ENCODE measurements around the gene INPP5A.
"Not testable (repeated sequence)": the region's sequence is repeated elsewhere in the genome, so short reads cannot be mapped to it uniquely, and the experiment has no call there.

INPP5A gene

DNA sequence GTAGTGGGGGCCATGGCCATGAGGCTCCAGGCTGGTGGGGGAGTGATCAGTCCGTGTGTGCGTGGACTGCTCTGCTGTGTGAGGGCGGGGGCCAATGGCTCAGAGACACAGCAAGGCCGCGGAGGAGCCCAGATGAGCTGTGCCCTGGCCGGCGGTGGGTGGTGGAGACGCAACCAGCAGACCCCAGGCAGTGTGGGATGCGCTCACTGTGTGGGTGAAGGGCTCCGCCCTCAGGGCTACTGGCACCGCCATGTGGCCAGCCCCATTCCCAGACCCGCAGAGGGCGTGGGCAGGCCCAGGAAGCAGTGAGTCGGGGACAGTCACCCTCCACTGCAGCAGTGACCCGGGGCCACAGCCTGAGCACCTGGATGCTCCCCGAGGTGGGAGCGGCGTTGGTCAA, 239.2 kb downstream of the INPP5A start:
- no peak for DNase-seq

DNA sequence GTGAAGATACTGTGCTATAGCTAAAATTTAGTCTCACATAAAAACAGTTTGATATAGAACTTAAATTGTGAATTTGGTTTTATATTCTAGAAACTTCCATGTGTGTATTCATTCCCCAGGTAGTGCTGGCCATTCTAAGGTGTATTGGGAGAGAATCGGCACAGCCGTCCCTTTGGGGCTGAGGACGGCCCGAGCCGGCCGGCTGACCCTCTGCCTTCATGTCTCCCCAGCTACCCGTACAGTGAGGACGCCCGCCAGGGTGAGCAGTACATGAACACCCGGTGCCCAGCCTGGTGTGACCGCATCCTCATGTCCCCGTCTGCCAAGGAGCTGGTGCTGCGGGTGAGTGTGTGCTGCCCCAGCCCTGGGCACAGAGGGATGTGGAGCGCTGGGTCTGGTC, 239.9 kb downstream of the INPP5A start:
- DNase-seq = no peak

DNA sequence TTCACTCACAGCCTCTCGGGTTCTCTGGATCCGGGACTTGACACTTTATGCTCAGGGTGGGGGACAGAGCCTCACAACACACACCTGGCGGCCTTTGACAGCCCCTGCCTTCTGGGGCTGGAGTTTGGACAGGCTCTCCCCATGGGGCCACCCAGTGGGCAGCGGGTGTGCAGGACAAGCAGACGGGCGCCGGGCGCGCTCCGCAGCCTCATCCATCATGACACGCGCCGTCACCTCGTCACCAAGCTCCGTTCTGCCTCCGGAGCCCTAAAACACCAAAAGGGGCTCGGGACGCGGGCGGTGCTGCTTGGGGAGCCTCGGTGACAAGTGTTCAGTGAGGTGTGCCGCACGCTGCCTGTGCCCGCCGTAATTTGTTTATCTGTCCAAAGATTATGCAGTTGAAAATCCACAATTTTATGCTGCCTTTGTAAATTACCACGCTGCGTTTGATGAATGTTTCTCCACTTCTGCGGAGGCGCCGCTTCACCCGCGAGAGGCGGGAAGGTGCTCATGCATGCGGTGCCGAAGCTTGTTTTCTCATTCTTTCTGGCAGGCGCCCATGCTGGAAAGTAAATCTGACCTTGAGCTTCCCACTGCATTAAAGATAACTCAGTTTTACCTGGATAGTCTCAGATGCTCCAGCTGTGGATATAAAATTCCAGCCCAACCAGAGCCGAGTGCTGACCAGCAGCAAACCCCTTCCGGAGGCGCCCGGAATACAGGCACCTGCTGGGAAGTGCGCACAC, 242.1 kb downstream of the INPP5A start:
- no peak for DNase-seq

DNA sequence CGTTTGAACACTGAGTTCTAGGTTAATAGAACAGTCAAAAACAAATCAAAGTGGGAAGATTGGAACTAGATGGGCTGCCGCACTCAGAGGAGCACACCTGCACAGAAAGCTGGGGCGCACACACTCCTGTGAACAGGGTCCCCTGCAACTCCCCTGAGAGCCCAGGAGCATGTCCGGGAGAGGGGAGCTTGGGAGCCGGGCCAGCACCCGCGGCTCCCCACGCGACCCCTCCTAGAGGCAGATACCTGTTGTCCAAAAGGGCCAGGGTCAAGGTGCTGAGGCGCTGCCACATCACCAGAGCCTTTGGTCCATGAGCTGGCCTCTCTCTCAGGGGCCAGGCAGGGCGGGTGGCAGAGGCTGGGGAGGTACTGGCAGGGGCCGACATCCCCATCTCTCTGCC, 242.8 kb downstream of the INPP5A start:
- no peak for DNase-seq

DNA sequence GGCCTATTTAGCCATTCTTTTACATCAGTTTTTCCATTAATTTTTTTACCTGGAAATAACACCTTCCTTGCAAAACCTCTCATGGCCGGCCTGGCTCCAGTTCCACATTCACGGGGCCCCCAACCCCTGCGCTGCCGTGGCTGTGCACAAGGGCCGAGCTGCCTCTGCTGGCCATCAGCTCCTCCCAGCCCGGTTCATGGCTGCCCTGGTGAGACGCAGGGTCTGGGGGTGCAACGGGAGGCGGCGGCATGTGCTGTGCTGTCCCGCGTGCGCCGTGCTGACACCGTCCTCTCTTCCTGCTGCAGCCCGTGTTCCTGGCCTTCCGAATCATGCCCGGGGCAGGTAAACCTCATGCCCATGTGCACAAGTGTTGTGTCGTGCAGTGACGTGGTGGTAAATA, 244.0 kb downstream of the INPP5A start:
- no peak for DNase-seq

DNA sequence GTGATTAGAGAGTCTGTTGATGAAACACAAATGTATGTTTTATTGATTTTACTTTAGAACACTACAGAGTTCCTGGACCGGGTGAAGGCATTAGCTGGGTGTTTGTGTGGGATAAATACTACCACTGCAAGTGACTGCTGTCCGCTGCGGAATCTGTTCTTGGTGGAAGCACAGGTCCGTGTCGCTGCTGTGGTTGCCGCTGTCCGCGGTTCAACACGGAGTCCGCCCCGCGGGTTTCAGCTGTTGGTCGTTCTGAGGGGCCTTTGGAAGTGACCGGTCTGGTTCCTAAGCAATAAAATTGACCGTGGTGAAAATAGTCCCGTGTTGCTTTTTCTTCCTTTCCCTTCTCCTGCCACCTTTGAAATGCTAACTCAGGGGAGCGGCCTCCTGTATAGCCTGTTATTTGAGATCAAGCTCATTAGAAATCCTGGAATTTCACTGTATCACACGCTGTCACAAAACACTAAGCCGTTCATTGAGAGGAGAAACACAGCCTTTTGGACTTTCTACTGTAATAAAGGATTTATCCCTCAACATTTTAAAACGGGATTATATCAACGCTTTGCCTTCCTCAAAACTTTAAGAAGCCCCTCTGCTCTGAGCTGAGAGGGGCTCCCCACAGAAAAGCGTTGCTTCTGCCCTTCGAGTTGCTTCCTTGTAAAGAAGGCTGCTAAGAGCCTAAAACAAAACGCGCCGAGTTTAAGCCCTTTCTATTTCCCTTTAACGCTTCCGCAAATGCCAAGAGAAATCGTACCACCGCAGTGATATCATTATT, 245.8 kb downstream of the INPP5A start:
- no peak for DNase-seq

DNA sequence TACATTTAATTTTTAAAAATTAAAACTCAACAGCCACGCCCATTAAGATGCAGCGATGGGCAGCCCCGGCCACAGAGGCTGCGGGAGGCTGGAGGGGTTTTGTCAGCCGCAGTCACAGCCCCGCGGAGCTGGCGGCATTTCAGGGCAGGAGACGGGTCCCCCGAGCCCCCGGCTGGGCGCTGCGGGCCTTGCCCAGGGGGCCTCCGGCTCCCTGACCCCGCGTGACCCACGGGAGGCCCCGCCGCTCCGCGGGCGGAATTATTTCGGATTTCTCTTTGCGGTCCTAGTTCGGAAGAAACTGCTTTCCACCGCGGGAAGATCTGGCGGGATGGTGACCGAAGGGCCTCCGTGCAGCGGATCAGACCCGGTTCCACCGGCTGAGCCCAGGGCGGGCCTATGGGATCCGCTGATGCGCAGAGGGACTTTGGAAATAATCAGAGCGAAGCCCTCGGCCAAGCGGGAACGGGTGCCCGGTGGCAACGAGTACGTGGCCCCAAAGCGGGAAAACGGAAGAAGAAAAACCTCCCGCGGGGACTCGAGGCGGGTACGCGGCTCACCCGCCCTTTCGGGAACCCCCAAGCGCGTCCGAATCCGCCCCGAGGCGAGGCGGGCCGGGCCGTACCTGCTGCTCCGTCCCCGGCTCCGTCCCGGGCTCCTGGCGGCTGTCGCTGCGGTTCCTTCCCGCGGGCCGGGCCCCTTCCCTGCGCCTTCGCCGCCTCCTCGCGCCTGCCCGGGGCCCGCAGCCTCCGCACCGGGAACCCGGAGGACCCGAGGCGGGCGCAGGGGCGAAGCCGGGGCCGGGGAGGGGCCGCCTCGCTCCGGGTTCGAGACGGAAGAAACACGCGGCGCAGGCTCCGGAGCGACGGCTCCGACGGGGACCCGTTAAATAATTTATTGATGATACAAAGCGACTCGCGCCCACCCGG, 246.6 kb downstream of the INPP5A start:
- no peak for DNase-seq

DNA sequence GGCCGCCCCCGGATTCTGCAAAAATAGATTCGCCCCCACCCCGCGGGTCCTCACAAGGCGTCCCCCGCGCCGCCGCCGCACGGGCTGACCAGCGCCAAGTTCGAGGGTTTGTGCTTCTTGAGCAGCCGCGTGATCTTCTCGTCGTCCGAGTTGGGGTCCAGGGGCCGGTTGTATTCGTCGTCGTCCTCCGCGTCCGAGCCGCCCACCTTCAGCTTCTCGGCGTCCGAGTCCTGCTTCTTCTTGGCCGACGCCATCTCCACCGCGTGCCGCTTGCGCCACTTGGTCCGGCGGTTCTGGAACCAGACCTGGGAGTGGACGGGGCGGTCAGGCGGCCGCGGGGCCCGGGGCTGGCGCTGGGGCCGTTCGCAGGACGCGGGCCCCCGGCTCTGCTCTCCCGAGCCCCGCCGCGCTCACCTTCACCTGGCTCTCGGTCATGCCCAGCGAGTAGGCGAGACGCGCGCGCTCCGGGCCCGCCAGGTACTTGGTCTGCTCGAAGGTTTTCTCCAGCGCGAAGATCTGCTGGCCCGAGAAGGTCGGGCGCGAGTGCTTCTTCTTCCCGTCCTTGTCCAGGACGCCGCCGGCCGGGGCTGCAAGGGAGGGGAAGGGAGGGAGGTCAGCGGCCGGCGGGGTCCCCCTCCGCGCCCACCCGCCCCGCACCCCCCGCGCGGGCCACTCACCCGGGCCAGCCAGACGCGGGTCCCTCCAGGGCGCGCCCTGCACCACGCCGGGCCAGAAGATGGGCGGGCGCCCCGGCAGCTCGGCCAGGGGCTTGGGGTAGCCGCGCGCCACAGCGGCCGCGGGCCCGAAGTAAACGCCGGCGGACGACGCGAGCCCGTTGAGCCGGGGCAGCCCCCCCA, 247.5 kb downstream of the INPP5A start:
- DNase-seq = no peak

DNA sequence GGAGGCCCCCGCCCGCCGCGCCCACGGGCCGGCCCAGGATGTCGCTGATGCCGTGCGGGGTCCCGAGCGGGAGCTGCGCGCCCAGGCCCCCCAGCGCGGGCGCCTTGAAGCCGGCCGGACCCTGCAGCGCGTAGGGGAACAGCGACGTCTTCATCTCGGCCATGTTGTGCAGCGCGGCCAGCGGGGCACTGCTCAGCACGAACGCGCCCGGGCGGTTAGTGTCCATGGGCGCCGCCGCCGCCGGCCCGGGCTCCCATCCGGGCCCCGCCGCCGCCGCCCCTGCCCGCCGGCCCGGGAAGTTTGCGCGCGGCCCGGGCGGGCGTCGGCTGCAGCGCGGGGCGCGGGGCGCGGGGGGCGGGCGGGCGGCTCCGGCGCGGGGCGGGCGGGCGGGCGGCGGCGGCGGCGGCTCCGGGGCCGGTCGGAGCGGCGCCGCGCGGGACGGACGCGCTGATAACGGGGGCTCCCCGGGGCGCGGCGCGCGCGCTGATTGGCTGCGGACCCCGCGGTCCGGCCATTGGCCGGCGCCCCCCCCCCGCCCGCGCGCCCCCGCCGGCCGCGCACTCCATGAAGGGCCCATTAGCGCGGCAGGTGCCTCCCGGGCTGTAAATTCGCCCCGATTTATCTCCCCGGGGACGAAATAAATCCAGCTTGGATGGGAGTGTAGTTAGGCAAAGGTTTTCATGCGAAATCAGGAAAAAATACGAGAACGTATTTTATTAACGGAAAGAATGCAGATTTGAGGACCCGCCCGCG, 248.3 kb downstream of the INPP5A start, which contains the start of gene NKX6-2:
Gene NKX6-2, minus strand, starts transcription at position 425 of the 753 bp plus-strand sequence. Its CDS starts 199 bp downstream, at position 226.
- no peak for DNase-seq

DNA sequence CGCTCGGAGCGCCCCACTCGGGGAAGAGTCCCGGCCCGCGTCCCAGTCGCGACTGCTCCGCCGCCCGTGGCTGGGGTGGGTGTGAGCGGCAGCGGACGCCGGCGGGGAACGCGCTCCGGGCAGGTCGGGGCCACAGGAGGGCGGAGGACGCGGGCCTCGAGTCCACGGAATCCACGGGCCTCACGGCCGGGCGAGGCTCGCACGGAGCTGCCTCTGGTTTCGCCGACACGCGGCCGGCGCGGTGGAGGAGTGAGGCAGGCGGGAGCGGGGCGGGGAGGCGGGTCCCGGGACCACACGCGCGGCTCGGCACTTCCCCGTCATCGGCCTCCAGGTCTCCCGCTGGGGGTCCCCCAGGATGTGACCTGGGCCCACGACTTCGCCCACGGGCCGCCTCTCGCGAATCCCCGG, 248.9 kb downstream of the INPP5A start:
- no peak for DNase-seq

DNA sequence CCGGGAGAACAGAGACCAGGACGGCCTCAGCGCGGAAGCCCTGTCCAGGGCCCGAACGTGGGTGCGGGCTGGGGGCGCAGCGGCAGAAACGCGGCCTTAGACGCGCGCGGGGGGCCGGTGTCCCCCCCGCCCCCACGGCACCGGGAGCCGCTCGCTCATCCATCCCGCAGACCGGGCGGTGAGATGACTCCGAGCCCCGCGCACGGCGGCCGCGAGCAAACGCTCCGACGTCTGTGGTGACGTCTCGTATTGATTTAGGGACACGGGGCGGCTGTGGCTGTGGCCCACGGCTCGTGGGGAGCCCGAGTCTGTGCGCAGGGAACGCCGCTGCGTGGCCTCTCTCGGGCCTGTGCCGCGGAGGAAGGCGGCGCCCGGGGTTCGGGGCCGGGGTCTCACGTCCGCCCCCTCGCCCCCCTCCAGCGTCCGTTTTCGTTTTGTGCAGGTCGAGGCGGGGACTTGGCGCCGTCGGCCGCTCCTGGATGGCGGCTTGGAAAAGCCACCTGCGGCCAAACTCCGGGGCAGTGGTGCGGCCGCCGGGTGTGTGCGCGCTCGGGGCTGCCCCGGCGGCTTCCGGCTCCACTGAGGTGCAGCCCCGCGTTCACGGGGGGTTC, 249.4 kb downstream of the INPP5A start:
- DNase-seq = no peak

DNA sequence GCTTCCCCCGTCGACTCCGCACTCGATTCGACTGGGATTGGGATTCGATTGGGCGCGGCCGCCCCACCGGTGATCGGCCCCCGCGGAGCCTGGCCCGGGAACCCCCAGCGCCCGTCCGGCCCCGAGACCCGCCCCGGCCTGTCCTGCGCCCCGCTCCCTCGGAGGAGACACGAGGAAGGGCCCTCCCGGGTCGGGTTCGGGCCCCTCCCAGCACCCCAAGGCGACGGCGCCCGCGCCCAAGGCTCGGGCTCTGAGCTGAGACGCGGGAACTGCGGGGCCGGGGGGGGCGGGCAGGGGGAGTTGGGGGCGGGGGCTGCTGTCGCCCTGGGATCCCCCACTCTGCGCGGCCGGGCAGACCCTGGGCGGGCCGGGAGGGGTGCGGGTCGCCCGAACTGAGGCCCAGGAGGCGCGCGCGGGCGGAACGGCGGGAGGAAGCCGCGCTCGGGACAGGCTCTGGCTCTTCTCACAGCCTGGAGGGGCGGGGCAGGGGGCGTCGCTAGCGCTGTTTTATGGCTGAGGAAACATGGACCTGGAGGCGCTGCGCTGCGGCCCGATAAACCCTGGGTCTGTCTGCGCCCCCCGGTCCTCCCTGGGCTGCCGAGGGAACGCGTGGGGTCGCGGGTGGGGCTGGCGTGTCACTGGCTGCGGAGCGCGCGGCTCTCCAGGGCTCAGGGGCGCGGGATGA, 250.1 kb downstream of the INPP5A start:
- DNase-seq = no peak

DNA sequence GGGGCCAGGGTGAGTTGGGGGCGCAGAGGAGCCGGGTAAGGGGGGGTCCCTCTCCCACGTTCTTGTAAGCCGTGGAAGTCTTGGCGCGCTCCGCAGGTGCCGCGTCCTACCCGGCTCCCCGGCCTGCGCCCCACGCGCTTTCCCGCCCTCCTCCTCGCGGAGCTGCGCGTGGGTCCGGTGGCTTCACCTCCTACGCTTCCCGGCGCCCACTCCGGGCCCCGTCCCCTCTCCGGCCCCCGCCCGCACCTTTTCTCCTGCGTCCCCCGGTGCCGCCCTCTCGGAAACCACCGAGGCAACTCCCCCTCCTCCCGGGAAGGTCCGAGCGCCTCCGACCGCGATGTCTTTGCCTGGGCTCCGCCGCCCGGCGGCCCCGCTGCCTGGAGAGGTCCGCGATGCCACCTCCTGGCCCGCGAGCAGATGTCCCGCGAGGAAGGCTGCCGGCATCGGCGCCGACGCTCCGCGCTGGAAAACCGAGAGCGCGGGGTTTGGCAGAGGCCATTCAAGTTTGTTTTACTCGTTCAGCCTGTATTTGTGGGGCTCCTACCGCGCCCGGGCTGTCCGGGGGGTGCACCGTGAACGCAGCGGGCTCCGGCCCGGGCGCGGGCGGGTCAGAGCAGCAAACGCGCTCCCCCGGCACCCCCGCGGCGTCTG, 250.7 kb downstream of the INPP5A start:
- no peak for DNase-seq

DNA sequence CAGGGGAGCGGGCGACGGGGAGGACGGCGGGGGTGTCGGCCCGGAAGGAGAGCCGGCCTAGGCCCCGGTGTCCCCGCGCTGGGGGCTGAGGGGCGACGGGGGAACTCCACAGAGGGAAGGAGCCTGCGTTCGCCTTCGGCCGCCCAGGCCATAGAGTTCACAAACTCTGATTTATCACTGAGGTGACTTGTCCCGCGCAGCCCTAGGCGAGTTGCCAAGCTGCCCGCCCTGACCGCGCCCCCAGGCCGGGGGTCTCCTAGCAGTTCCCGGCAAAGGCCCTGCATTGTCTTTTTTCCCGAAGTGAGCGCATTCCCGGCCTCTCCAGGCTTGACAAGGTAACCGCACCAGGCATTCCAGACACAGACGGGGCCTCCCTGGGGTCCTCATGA, 251.2 kb downstream of the INPP5A start:
- no peak for DNase-seq

DNA sequence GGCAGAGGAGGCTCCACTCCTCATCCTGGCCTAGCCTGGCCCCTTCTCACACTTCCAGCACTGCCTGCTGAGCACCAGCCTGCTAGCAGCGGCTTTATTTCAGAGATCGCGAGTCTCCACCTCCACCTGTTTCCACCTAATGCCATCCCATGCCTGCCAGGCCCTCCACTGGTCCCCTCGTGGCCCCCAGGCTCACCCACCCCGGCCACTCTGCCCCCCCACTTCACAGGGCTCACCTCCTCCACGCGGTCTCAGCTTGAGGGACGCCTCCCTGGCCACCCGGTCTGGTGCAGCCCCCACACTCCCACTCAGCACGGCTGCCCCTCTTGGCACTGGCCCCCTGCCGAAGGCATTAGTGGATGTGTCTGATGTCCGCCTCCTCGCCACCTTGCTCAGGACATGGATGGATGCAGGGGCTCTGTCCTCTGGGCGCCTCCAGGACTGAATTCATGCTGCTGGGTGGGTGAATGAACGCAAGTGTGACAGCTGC, 252.1 kb downstream of the INPP5A start:
- DNase-seq = no peak

DNA sequence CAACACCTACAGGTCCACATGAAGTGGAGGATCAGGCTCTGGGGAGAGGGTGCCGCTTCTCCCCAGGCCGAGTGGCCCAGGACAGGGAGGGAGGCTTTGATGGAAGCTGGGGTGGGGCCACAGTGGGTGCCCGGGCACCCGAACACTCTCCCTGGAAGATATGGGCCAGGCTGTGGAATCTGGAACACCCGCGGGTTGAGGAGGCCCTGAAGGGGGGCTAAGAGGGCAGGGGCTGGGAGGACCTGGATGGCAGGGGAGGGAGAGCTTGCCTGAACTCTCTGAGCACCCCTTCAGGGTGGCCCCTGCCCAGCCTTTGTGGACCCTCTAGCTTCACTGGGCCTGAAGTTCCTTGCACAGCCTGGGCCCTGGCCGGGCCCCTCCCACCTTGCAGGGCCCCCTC, 252.9 kb downstream of the INPP5A start:
- DNase-seq = no peak

DNA sequence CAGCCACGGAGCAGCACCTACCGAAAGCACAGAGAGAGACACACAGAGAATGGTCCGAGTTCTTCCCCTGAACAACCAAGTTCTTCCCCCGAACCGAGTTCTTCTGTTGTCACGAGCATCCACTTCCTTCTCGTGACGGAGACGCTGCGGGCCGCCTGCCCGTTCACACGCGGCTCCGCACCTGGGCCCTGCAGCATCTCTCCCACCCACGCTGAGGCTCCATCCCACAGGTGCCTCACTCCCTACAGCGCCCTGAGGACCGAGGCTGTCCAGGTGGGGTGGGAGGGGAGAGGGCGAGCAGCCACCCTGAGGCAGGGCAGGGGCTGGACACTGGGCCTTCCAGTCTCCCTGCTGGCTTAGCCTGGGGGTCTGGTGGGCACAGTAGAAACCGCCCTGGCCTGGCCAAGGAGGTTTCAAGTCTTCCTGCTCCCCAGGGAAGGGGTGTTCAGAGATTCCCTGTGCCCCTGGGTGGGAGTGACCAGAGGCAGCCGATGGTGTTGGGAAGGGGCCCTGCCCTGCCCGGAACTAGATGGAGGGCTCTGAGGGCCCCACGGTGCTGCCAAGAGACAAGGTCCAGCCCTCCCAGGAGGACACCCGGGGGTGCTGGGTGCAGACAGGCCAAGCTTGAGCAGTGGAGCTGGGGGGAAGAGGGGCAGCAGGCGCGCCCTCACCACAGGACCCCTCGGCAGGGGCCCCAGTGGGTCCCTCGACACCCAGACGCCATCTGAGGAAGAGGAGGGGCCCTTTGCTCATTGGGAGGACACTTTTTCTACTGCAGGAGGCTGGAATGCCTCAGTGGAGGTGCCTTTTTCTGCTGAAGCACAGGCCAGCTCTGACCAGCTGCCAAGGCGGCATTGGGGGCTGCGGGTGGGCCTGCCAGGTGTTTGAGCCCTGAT, 253.6 kb downstream of the INPP5A start:
- DNase-seq = no peak

DNA sequence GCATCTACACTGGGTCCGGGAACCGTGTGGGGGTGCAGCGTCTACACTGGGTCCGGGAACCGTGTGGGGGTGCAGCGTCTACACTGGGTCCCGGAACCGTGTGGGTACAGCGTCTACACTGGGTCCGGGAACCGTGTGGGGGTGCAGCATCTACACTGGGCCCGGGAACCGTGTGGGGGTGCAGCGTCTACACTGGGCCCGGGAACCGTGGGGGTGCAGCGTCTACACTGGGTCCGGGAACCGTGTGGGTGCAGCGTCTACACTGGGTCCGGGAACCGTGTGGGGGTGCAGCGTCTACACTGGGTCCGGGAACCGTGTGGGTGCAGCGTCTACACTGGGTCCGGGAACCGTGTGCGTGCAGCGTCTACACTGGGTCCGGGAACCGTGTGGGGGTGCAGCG, 254.5 kb downstream of the INPP5A start:
- not testable (repeated sequence) for DNase-seq

DNA sequence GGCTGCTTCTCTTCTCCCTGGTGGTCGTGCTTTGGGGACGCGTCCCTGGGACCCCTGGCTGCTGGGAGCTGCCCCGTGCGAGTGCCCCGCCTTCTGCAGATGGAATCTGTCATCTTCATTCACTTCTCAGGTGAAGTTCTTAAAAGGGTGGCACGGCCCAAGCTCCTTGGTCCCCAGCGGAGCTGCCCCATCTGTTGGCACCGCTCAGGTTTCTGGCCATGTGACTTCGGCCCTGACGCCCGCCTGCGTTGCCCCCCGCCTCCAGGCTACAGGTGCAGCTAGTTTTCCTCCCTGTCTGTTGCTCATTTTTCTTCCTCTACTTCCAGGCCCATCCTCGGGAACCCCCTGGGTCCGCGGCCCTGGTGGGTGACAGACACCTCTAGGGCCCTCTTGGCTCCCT, 255.2 kb downstream of the INPP5A start:
- DNase-seq = no peak

All from femur (tissue), 1 donor.